ENCODE data around the gene FTO. TPM values are rescaled to one million over a fixed set of nuclear protein-coding genes. Genes with fewer than 3 reads are reported as not detected.

The FTO gene
- total and polyA plus RNA-seq, 2 of the 13 experiments (the other 11 are each of a cell fraction or from before 2014, with no cell fraction given), result 41.6 to 55.8 TPM

DNA sequence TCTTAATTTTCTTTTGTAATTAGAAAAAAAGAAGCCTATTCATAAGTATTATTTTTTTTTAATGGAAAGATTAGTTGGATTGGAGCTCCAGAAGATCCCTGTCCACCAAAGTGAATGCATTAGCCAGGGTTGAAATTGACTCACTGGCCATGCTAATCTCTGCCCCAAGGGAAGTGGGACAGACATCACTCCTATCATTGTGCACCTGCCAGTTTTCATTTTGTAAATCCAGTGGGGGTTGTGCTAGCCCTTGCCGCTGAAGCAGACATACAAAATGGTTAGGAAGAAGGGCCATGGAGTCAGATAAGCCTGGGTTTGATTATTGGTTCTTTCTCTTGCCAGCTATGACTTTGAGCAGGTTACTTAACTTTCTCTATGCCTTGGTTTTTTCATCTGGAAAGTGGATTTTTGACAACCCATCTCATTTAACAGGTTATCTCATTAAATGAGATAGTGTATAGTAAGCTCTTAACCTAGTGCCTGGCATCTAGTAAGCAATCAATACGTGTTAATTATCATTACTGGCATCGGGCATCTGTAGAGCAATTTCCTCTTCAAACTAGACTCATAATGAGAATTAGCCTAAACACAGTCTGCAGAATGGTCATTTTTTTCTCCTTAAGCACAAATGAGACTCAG lies 365.8 kb downstream of the FTO start:
- no peak overlapping the region for H3K27ac ChIP-seq (ENCODE audit: extremely low read length, insufficient read depth, low read length)
- FAIRE-seq (no peak), DNase-seq (ENCODE audit: low spot score) (no peak), ATAC-seq (no peak)
- ChIA-PET POLR2A (no interaction called here), CTCF (ENCODE audit: low intra/inter-chr PET ratio, low total read pairs) (no interaction called here)
- TF ChIP-seq ZNF776 (CRISPR knock-in tag; IDR thresholded peaks at IDR 0.05) (no peak), CHD2 (IDR thresholded peaks at IDR 0.05; ENCODE audit: low read depth, low read length) (no peak), ZNF10 (CRISPR knock-in tag; IDR thresholded peaks at IDR 0.05; ENCODE audit: borderline replicate concordance, low read depth) (no peak), ARNT (IDR thresholded peaks at IDR 0.05) (no peak), MTF2 (CRISPR knock-in tag; IDR thresholded peaks at IDR 0.05; ENCODE audit: borderline replicate concordance) (no peak), RXRA (CRISPR knock-in tag; IDR thresholded peaks at IDR 0.05) (no peak), ZNF816 (CRISPR knock-in tag; IDR thresholded peaks at IDR 0.05; ENCODE audit: borderline replicate concordance) (no peak), NBN (conservative IDR thresholded peaks at IDR 0.05) (no peak)
- TF ChIP-seq, protein P1, sequence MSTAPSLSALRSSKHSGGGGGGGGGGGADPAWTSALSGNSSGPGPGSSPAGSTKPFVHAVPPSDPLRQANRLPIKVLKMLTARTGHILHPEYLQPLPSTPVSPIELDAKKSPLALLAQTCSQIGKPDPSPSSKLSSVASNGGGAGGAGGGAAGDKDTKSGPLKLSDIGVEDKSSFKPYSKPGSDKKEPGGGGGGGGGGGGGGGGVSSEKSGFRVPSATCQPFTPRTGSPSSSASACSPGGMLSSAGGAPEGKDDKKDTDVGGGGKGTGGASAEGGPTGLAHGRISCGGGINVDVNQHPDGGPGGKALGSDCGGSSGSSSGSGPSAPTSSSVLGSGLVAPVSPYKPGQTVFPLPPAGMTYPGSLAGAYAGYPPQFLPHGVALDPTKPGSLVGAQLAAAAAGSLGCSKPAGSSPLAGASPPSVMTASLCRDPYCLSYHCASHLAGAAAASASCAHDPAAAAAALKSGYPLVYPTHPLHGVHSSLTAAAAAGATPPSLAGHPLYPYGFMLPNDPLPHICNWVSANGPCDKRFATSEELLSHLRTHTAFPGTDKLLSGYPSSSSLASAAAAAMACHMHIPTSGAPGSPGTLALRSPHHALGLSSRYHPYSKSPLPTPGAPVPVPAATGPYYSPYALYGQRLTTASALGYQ (CRISPR knock-in tag; IDR thresholded peaks at IDR 0.05), result no peak
- TF ChIP-seq, protein P2, sequence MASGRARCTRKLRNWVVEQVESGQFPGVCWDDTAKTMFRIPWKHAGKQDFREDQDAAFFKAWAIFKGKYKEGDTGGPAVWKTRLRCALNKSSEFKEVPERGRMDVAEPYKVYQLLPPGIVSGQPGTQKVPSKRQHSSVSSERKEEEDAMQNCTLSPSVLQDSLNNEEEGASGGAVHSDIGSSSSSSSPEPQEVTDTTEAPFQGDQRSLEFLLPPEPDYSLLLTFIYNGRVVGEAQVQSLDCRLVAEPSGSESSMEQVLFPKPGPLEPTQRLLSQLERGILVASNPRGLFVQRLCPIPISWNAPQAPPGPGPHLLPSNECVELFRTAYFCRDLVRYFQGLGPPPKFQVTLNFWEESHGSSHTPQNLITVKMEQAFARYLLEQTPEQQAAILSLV (CRISPR knock-in tag; IDR thresholded peaks at IDR 0.05; ENCODE audit: borderline replicate concordance), result no peak
- H3K4me2 ChIP-seq (ENCODE audit: low read depth, low read length), result no peak overlapping the region
- H4K20me1 ChIP-seq (ENCODE audit: insufficient read depth, low read length), result no peaks in the 10 kb centered on the region
- H3K4me3 ChIP-seq (replicated peaks in 1 of 3; ENCODE audit: insufficient read depth in 1 of 3, low read depth in 2 of 3, low read length in 3 of 3), result no peak overlapping the region
- no peaks in the 10 kb centered on the region for H3K9me3 ChIP-seq (ENCODE audit: low read length)
- no peaks in the 10 kb centered on the region for H3K27me3 ChIP-seq (ENCODE audit: control insufficient read depth in 1 of 2, insufficient read depth in 2 of 2, low read length in 2 of 2)
- BruUV-seq (replicated peaks), result no TSS peak
- in situ Hi-C loops (cut with HindIII; ENCODE audit: extremely low pct_ligation_motif_present, low pct_unique_long_range_greater_than_20kb), result no loop called here
- peaks cover 46% of the 10 kb centered on the region for H3K4me1 ChIP-seq (ENCODE audit: insufficient read depth, low read length)
- no peak overlapping the region for H2AFZ ChIP-seq (ENCODE audit: low read length)
- intact Hi-C loops (cut with micrococcal nuclease; ENCODE audit: unreplicated experiment), result loop anchor here (10.0 kb wide), 1 partner anchor 105 kb away; no protein-coding TSS in a partner anchor
- no peak overlapping the region for H3K9ac ChIP-seq (ENCODE audit: insufficient read depth, low read depth, low read length)
- no peaks in the 10 kb centered on the region for H3K36me3 ChIP-seq (replicated peaks in 1 of 2; ENCODE audit: control insufficient read depth in 1 of 2, insufficient read depth in 2 of 2, low read length in 2 of 2)
- WGBS (ENCODE audit: low lambda C conversion rate), result 98% methylated on average over 3 of the region's 3 CpGs
- H3K79me2 ChIP-seq (ENCODE audit: insufficient read depth, low read length), result no peaks in the 10 kb centered on the region
